ENCODE results near the gene ISOC1.

Gene ISOC1

DNA sequence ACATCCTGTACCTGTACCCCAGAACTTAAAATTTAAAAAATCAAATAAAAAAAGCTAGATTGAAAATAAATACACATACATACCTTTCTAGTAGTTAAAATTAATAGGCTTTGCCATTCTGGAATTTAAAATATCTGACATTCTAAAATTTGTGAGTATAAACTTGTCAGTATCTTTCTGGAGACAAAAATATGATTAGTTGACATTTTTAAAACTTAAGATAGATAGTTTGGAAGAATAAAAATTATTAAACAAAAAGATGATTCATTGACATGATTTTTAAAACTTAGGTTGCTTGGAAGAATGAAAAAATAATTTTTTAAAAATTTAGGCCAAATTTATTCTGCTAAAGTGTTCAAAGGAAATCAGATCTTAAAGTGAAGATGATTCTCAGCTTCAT lies 43.1 kb downstream of the ISOC1 start:
- no peak for DNase-seq

GRCh38 chr5:129141078-129141477 lies 46.5 kb downstream of the ISOC1 start:
- DNase-seq: no peak

DNA sequence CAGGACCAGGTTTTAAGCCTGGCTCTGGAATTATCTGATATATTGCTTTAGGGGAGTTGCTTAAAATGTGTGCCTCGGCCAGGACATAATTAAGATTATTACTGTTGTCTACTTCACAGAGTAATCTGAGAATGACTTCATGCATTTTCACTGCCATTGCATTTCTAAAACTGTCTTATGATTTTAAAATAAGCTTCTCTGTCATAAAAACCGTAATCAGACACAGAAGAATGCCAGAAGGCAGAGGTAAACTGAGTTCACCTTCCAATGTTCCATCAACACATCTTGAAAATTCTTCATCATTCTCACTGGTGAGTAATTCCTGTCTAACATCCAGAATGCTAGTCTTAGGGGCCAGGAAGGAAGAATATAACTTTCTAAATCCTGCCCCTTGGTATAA lies 47.1 kb downstream of the ISOC1 start:
- DNase-seq: no peak

DNA sequence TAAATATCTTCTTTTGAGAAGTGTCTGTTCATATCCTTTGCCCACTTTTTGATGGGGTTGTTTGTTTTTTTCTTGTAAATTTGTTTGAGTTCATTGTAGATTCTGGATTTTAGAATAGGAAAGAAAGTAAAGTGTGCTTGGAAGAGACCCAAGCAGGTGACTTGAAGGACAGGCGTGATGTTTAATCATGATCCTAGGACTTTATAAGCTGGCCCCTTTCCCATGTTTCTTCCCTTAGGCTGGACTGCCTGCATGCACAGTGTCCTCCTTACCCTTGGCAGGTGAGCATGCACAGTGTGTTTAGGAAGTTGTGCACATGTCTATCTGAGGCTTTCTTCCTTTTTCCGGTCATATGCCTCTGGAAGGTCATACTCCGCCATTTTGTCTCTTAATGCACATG lies 61.3 kb downstream of the ISOC1 start:
- no peak for DNase-seq

DNA sequence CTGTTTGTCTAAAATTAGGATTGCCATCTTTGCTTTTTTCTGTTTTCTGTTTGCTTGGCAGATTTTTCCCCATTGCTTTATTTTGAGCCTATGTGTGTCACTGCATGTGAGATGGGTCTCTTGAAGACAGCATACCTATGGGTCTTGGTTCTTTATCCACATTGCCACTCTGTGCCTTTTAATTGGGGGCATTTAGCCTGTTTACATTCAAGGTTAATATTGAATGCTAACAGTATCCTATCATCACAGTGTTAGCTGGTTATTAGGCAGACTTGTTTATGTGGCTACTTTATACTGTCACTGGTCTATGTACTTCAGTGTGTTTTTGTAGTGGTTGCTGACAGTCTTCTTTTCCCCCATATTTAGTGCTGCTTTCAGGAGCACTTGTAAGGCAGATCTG lies 67.3 kb downstream of the ISOC1 start:
- DNase-seq: no peak

Measured in effector CD8-positive, alpha-beta T cell (primary cell).